Islet of Langerhans (tissue), 1 donor: ENCODE results near the gene TRIO.

Experiments
- FAIRE-seq: peaks from one replicate; lab custom pipeline; 2011; peaks lifted over from hg19 to GRCh38; lab: Jason Lieb, UNC

TRIO gene

DNA sequence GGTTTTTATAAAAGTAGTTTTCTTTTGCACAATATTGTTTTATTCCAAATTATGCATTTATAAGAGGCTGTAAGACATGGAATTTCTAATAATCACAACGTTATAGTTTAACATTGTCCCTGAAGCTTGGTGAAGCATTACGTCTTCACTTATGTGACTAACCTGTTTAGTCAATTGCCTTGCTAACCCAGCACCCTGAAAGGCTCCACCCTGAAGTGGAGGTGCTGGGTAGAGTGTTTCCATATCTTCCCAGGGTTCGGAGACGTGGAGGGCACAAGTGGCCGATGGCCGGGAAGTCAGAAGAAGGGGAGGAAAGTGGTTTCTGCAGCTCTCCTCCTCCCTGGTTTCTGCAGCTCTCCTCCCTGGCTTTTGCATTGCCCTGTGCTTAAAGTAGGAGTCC lies 83.4 kb downstream of the TRIO start:
- no peak for FAIRE-seq

DNA sequence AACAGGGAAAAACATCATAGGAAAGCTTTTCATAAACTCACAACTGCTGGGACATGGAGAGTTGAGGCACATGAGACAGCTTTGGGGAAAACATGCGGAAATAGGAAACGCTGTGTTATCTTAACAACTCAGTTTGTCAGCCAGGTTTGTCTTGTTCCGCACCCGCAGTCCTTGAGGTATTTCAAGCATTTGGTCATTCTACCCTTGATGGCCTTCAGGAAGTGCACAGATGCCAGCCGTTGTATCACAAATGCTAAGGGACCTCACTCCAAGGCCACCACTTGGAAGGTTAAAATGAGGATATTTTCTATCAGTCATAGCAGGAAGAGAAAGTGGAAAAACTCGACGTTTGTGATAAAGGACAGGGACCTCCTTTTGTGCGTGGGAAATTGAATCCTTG lies 83.8 kb downstream of the TRIO start:
- no peak for FAIRE-seq

DNA sequence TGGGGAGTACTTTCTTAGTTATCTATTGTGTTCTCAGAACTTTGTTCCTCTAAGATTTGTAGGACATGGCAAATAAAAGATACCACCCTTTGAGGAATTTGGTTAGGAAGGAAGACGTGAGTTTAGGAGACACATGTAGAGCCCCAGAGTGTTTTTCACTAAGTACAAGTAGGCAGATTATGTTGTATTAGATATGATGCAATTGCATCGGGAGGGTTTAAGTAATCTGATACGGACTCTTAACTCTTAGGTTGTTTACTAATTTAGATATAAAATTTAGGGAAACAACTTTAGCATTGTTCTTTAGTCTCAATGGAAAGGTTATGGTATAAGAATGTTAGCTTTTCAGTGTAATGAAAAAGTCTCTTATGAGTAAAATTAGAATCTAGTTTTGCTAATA lies 84.4 kb downstream of the TRIO start:
- no peak for FAIRE-seq

DNA sequence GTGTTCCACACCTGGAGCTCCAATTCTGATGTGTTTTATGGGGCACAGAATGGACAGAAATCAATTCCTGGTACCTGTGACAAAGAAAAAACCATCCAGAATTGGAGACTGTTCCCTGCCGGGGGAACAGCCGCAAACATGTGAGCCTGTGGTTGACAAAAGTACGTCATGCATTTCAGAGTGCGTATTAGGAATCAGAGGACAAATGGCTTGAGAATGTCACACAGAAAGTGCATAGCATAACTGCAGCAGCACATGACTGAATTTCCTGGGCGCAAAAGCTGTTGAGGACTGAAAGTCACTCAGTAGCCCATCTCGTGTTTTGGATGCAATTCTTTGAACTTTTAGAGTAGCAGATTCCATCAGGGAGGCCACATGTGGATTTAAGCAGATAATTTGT lies 85.1 kb downstream of the TRIO start:
- no peak for FAIRE-seq

DNA sequence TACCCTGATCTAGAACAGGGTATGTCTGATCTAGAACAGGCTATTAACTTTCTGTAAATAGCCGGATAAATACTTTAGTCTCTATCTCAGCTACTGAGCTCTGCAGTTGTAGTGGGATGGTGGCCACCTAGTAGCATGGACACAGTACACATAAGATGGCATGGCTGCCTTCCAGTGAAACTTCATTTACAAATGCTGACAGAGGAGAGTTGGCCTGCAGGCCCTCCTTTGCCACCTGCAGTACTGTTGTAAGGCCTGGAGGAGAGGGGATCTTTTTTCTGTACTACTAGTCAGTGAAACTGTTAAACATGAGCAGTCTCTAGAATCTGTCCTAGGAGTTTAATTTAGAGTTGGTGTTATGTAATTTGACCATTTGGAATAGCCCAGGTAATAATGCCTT lies 86.0 kb downstream of the TRIO start:
- no peak for FAIRE-seq

DNA sequence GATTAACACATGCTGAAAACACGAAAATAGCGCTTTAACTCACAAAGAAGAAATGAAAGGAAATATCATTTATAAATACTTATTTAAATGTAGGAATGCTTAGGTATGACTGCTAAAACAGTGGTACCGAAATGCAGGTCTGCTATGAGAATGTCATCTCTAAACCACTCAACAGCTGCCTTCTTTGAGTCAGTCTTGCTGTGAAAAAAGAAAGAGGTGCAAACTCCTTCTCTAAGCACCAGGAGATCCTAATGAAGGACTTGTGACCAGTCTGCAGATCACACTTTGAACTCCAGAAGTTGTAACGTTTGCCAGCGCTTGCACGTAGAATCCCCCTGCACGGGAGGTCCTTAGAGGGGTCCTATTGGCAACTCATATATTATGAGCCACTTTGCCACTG lies 86.6 kb downstream of the TRIO start:
- FAIRE-seq, result no peak

DNA sequence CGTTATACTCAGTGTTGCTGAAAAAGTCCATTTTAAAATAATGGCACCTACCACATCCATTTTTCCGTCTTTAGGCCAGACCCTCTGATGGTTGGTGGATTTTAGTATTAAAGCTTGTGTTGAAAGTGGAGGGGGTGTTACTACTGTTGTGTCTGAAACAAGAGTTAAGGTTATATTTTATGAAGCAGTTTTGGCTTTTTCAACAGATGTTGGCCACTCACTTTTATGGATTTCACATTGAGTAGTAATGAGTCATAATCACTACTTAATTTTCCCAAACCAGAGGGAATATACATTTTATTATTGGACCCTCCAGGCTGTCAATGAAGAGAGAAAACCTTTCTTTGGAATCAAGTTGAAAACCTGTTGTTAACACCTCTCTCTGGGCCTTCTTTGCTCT lies 88.0 kb downstream of the TRIO start:
- no peak for FAIRE-seq

DNA sequence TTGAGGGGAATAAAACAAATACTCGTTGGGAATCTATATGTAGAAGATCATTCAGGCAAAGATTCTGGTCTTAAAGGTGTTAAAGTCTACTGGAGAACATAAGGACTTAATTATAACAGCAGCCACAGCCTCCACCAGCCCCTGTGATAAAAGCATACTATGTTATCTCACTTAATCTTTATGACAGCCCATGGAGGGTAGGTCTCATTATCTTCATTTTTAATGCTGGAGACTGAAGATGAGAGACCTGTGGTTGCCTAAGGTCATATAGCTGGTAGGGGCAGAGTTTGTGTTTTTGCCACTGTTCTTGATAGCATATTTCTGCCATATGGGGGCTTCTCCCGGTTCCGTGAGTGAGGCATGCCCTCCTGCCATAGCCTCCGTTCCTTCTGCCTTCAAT lies 88.7 kb downstream of the TRIO start:
- no peak for FAIRE-seq

DNA sequence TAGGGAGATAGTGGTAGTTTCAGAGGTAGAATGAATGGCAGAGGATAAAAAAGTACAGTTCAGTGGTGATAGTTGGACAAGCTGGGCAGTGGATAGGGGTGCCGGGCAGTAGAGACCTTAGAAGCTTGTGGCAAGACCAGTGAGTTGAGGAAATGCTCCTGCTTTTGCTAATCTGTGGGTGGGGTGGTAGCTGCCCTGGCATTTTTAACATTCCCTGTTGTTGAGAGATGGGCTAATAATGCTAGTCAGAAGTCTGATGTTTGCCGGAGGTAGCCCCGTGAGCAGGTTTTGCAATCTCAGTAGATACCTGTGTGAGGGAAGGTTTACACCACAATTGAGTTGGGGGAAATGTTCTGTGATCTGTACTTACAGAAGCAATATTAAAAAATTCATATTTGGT lies 91.1 kb downstream of the TRIO start:
- no peak for FAIRE-seq

DNA sequence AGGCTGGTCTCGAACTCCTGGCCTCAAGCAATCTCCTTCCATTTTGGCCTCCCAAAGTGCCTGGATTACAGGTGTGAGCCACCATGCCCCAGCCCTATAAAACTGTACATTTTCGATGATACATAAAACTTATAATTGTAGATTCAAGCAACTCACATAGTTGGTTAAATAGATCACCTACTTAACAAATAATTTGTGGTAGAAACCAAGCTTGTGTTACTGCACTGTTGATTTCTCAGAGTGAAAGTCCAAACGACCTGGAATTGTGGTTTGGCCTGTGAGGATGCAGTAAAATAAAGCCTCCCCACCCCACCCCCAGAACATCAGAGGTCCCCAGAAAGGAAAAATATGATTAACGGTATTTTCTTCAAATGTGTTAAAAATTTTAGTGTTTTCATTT lies 92.7 kb downstream of the TRIO start:
- FAIRE-seq, result no peak

DNA sequence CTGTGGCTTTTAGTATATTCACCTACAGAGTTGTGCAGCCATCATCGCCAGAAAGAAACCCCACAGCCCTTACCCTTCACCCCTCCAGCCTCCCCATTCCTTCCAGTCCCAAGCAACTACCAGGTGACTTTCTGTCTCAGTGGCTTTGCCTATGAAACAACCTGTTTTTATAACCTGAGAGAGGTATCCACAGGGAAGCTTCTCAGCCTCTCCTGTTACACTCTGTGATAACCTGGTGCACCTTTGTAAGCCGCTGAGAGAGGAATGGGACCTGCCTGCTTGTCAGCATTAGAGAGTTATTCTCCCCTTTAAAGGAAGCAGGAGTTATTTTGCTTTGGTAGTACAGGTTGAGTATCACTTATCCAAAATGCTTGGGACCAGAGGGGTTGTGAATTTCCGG lies 93.6 kb downstream of the TRIO start:
- no peak for FAIRE-seq

DNA sequence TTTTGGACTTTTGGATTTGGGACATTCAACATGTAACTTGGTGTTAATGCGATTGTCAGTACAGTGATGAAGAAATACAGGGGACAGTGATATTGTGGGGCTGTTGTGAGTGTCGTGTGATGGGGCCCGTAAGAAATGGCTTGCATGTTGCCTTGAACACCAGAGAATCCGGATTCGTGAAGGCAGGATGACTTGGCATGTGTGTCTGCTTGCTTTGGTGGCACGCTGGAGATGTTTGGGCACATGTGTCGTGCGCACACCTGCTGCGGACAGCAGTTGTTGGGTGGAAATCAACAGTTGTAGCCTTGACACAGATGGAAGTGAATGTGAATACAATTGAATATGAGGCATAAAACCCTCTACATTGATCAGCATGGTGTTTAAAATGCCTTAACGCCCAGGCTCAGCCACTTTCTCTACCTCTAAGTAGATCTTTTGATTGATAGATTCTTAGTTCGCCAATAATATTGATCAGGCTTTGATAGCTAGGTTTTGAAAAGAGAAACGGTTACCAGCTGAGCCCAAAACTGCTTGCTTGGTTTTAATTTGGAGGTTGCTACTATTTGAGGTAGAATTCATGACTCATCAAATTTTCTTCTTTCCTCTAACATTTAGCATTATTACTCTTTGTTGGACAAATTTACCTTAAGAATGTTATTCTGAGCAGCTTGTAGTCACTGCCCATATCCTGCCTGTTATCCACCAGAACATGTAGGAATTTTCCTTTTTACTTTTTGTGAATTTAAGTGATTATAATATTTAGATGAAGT lies 94.4 kb downstream of the TRIO start:
- no peak for FAIRE-seq

DNA sequence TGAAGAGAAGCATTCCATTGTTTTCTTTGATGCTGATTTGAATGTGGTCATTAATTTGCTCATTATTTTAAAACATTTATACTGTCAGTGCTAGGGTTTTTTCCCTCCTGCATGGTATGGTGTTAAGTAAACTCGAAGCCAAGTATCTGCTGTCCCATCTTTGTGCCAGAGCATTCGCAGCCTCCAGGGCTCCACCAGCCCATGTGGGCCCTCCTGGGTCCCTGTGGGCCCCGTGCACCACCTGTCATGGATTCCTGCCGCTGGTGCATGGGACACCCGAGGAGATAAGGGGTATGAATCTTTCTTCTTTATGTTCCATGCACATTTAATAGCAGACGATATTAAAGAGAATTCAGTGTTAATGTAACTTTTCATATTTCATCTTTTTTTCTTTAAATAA lies 95.1 kb downstream of the TRIO start:
- no peak for FAIRE-seq

DNA sequence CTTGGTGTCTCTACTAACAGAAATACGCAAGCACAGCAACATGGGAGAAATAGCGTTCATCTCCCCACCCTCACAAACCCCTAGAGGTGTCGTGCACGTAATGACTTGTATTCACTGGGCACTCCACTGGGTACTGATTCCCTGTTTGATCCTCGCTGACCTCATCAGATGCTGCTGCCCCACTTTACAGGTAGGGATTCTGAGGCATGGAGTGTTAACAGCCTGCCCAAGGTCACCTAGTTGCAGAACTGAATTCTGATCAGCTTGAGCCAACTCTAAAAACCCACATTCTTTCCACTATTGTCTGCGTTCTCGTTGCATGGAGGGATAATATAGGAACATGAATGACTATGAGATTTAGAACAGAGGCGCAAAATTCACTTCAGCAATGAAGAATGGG lies 96.3 kb downstream of the TRIO start:
- FAIRE-seq, result no peak

DNA sequence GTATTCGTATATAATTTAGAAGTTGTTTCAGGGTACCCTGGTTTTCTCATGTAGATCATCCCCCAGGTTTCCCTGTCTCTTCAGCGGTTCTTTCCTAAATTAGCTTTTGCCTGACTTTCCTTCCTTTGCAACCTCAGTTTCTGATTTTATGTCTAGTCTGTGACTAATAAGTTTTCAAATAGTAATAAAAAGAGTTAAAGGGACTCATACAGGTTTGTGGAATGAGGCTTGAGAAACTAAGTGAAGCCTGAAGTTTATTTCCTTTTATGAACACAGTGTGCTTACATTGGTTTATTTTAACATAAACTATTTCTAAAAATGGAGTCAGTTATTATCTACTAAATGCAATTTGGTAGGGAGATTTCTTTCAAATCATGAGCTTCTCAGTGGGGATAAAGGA lies 96.8 kb downstream of the TRIO start:
- FAIRE-seq, result no peak

DNA sequence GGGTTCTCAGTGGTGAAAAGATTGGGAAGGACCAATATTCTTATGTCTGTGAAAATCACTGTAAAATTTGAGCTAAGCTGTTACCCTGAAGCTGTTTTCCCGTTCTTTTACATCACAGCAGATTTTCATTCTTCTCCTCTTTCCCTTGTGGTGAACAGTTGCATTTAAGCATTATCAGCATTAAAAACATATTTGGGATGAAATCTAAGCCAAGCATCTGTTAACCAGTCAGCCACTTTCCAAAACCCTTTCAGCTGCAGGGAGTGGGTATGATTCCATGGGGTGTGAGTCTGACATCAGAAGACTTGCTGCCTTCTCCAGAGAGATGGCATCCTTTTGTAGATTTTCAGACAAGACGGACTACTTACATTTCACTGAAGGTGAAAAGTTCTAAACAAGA lies 97.2 kb downstream of the TRIO start:
- no peak for FAIRE-seq

DNA sequence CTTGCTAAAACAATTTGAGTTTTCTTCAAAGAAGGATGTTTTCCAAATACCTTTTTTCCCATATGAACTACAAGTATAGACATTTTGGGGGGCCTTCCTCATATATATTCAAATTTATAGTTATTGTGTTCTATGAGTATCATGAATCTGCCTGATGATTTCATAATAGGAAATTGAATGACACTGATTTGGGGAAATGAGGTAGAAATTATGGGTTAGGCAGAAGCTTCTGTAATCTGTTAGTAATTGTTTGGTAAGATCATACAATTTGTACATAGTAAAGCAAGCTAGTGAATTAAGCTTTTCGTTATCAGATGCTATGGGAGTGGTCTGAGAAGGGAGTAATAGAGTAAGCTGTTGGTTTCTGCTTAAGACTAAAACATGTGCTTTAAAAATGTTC lies 98.0 kb downstream of the TRIO start:
- no peak for FAIRE-seq

DNA sequence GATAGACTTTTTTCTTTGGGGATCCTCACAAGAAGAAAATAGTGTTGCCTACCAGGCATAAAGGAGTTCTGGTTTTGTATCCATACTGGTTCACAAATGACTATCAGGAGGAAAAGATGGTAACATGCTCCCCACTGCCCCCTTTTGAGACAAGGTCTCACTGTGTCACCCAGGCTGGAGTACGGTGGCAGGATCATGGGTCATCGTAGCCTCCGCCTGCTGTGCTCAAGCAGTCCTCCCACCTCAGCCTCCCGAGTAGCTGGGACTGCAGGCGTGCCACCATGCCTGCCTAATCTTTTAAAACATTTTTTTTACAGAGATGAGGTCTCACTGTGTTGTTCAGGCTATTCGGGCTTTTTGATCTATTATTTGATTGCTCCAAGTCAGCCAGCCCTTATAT lies 99.3 kb downstream of the TRIO start:
- no peak for FAIRE-seq

DNA sequence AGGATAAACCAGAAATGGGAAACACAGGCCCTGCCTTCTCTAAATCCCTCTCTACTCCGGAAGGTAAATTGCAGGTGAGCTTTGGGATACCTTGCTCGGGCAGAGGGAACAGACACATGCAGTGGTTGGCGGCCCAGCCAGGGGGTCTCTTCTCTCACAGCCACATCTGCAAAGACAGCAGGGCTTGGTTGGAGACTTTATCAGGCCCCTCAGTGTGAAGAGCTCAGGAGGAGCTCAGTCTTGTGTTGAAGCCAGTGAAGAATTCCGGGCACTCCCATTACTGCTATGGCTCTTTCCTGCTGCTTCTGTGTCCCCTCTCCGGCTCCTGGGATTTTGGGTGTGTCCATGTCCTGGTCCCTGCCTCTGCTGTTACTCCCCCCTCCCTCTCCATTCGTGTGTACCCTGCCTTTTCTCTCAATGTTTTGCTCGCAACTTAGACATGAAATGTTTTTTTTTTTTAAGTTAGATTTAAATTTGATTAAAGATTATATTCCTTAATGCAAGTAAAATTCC lies 99.8 kb downstream of the TRIO start:
- FAIRE-seq, result no peak

DNA sequence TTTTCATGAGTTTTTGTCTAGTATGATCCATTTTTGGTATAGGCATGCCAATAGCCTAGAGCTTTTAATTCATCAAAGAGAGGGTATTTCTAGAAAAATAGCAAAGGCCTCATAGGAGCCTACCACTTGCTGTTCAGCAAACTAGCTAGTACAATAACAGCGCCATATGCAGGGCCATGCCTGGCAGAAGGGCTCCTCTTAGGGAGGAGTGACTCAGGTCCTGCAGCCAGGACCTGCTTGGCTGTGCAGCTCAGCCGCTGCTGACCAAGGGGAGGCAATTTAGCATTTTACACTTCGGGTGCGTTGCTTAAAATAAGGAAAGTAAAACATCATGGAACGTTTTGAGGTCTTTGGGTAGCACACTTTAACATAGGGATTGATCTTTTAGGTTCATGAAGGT lies 100.6 kb downstream of the TRIO start:
- FAIRE-seq, result no peak

DNA sequence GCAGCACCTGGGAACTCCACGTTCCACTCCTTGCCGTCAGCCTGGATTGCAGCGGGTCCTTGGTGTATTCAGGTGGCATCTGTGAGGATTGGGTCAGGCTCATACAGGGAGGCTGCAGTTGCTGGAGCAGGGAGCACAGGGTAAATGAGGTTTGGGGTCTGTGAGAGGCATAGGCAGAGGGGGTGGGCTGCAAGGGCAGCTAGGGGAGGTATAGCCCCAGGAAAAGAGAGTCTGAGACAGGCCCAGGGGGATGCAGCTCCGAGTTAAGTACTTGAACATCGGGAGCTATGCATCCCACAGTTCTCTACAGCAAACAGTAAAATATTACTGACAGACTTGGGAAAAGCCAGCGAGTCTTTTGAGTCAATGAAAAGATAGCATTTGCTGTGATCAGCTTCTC lies 101.6 kb downstream of the TRIO start:
- FAIRE-seq, result no peak

DNA sequence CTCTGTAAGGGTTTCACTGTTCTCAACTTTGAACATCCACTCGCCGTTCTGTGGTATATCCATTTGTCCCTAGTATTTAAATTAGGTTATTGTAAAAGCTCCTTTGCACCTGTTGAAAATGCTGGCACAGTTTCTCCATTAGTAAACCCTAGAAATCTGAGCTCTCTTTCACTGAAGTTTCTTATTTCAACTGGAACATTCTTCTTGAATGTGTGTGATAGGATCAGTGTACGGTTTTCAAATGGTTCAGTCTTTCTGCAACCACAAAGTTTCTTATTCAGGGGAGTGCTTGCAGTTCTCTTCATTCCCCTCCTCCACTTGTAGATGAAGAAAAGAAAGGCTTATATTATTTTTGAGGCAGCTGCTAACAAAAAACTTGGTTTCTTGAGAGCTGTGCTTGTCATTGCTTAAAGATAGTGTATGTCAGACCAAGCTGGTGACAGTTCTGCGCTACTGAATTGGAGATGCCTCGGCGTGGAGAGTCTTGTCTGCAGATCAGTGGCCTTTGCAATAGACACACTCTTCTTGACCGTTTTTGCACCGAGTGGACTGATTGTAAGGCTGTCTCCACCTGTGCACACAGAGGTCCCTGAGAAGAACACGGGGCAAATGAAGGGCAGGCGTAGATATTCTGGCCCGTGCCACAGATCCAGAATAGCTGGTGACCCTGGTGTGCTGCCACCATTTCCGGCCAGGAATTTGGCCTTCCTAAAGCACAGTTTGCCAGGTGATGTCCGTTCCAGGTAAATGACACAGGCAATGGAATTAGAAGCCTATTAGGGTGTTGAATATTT lies 102.2 kb downstream of the TRIO start:
- FAIRE-seq, result no peak

DNA sequence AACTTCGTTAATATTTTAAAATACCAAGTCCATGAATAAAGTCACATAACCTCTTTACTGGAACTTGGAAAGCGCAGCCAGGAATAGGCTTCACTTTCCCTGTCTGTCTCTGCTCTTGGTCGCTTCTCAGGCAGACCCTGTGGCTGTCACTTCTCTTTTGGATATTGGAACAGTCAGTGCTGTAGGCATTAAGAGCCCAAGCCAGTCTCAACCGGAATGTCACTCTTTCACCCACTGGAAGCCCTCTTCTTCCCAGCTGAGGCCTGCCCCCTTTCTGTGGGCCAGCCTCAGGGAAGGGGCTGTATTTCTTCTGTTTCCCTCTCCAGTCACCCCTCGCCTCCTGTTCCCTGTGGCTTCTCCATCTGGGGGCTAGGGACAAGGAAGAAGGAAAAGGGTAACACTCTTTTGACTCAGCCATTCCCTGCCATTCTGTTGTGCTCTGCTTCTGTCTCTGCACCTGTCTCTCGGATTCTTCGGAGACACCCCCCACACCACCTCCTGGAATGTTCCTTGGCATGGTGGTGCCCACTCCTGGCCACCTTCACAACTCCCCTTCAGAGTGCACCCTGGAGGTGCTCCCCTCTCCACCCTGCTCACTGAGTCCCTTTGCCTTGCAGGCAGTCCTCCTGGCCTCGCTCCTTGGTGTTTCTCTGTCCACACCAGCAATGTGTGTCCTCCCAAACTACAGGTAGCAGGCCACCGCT lies 103.4 kb downstream of the TRIO start:
- FAIRE-seq, result no peak
